Measurements from ENCODE around the gene HIF1A. TPM values are rescaled to one million over a fixed set of nuclear protein-coding genes. Genes with fewer than 3 reads are reported as not detected.

The HIF1A gene
- total and polyA plus RNA-seq, 2 experiments from 2014 or later = 113 to 242 TPM

- H3K36me3 Mint-ChIP-seq (ENCODE audit: low read depth) = no peaks in the 10 kb centered on the region
- Histone ChIP-seq H3K4me1 (ENCODE audit: insufficient read depth) (no peaks in the 10 kb centered on the region), H3K27ac (ENCODE audit: low read depth) (no peak overlapping the region), H3K9me2 (ENCODE audit: insufficient read depth) (no peaks in the 10 kb centered on the region), H2AFZ (no peak overlapping the region), H3K79me2 (replicated peaks; ENCODE audit: insufficient read depth) (no peaks in the 10 kb centered on the region), H3K4me3 (no peak overlapping the region), H3K27me3 (ENCODE audit: insufficient read depth) (no peaks in the 10 kb centered on the region), H3K4me2 (no peak overlapping the region), H3K36me3 (ENCODE audit: insufficient read depth) (no peaks in the 10 kb centered on the region), H3F3A (replicated peaks; ENCODE audit: low read depth) (no peaks in the 10 kb centered on the region), H4K20me1 (replicated peaks; ENCODE audit: insufficient read depth) (no peaks in the 10 kb centered on the region)
- no peak overlapping the region for H3K4me3 Mint-ChIP-seq
- peaks cover 6% of the 10 kb centered on the region for H3K27me3 Mint-ChIP-seq (ENCODE audit: insufficient read depth, low read depth, poor library complexity)
- TF ChIP-seq ZNF462 (CRISPR knock-in tag; IDR thresholded peaks at IDR 0.05) = no peak
- no peak for TF ChIP-seq STAT1 (IDR thresholded peaks at IDR 0.05; ENCODE audit: unreplicated experiment)
- TF ChIP-seq EZH2 (IDR thresholded peaks at IDR 0.05; ENCODE audit: low read depth, unreplicated experiment) = no peak
- no peak for TF ChIP-seq CTCF (conservative IDR thresholded peaks at IDR 0.05; ENCODE audit: low read depth in 2 of 2)
- TF ChIP-seq ZNF114 (CRISPR knock-in tag; IDR thresholded peaks at IDR 0.05) = no peak
- TF ChIP-seq POLR2AphosphoS5 (IDR thresholded peaks at IDR 0.05; ENCODE audit: low read depth) = no peak
- no peak for TF ChIP-seq CREB1 (CRISPR knock-in tag; IDR thresholded peaks at IDR 0.05; ENCODE audit: low read depth)
- no peak for TF ChIP-seq JUNB (IDR thresholded peaks at IDR 0.05; ENCODE audit: unreplicated experiment)
- no peak for TF ChIP-seq EZH2phosphoT487 (IDR thresholded peaks at IDR 0.05; ENCODE audit: unreplicated experiment)
- TF ChIP-seq ZNF331 (CRISPR knock-in tag; IDR thresholded peaks at IDR 0.05; ENCODE audit: low read depth) = no peak
- no peak for TF ChIP-seq REST (IDR thresholded peaks at IDR 0.05; ENCODE audit: unreplicated experiment)
- no peak for TF ChIP-seq NANOG (IDR thresholded peaks at IDR 0.05; ENCODE audit: borderline replicate concordance)
- no peak for TF ChIP-seq ETS1 (IDR thresholded peaks at IDR 0.05)
- no peak for DNase-seq (ENCODE audit: low spot score)
- no peak for ATAC-seq
- no peaks in the 10 kb centered on the region; the same call in 2 of the 3 replicates for H3K9me3 Mint-ChIP-seq
- no peak overlapping the region for H3K27ac Mint-ChIP-seq
- no peaks in the 10 kb centered on the region for H3K4me1 Mint-ChIP-seq
Observed at GRCh38 chr14:61653507-61653906, 41.8 kb upstream of the HIF1A start.
